Liver (tissue), 9 donors: Measurements from ENCODE around the gene CRLF1. TPM values are rescaled to one million over a fixed set of nuclear protein-coding genes. Genes with fewer than 3 reads are reported as not detected.

Experiments
- DNase-seq: peaks from one replicate; pipeline ENCODE4 v3.0.0-alpha.2; 2017; ENCODE audit warnings: low spot score
- H3K27ac ChIP-seq, 2 donors: one replicate each; pipeline ENCODE4 v1.7.0; 2013; ENCODE audit warnings: inconsistent platforms in 2 of 2, low read length in 2 of 2, control low read depth in 1 of 2, low read depth in 1 of 2, mild to moderate bottlenecking in 1 of 2
- H3K27me3 ChIP-seq, 4 donors: one replicate each; pipeline versions ENCODE4 v1.6.1 to v1.7.0; 2013; ENCODE audit warnings: low read length in 3 of 4, inconsistent platforms in 1 of 4, mild to moderate bottlenecking in 1 of 4, moderate library complexity in 1 of 4; ENCODE audit not compliant: control insufficient read depth in 4 of 4, insufficient read depth in 4 of 4
- H3K36me3 ChIP-seq, 4 donors: one replicate each; pipeline versions ENCODE4 v1.6.1 to v1.7.0; 2013; ENCODE audit warnings: low read length in 3 of 4, mild to moderate bottlenecking in 3 of 4, low read depth in 1 of 4, moderate library complexity in 1 of 4; ENCODE audit not compliant: control insufficient read depth in 4 of 4, insufficient read depth in 3 of 4
- H3K4me1 ChIP-seq, 4 donors: one replicate each; pipeline versions ENCODE4 v1.6.1 to v1.7.0; 2013; ENCODE audit warnings: low read length in 3 of 4, mild to moderate bottlenecking in 3 of 4, moderate library complexity in 1 of 4; ENCODE audit not compliant: control insufficient read depth in 4 of 4, insufficient read depth in 4 of 4
- H3K4me3 ChIP-seq, 3 donors: one replicate each; pipeline versions ENCODE4 v1.6.1 to v1.7.0; 2013; ENCODE audit warnings: low read length in 3 of 3, control low read depth in 1 of 3, low read depth in 1 of 3, mild to moderate bottlenecking in 1 of 3
- H3K9ac ChIP-seq, 2 donors: one replicate each; pipeline ENCODE4 v1.7.0; 2013; ENCODE audit warnings: low read length in 2 of 2, mild to moderate bottlenecking in 2 of 2, moderate library complexity in 2 of 2, control low read depth in 1 of 2, low read depth in 1 of 2
- H3K9me3 ChIP-seq, 4 donors: one replicate each; pipeline versions ENCODE4 v1.6.1 to v1.7.0; 2013; ENCODE audit warnings: low read length in 3 of 4; ENCODE audit not compliant: control insufficient read depth in 4 of 4
- ATF3 ChIP-seq: IDR thresholded peaks from 2 replicates; pipeline ENCODE4 v1.6.1; 2016; ENCODE audit warnings: antibody characterized with exemption
- CTCF ChIP-seq: fragments of 150-350 bp; IDR thresholded peaks from 2 replicates; pipeline ENCODE4 v1.5.1; 2017; ENCODE audit warnings: improper control_type of control experiment, low read depth, low read length; ENCODE audit not compliant: missing input control
- EGR1 ChIP-seq, 2 donors: IDR thresholded peaks; 2 replicates each; pipeline ENCODE4 v1.6.1; 2016 to 2018; ENCODE audit warnings: antibody characterized with exemption in 2 of 2, low read depth in 2 of 2
- FOXA1 ChIP-seq: IDR thresholded peaks from 2 replicates; pipeline ENCODE4 v1.6.1; 2016; ENCODE audit warnings: antibody characterized with exemption
- FOXA2 ChIP-seq: IDR thresholded peaks from 2 replicates; pipeline ENCODE4 v1.6.1; 2016; ENCODE audit warnings: antibody characterized with exemption
- GABPA ChIP-seq, 2 donors: IDR thresholded peaks in 1 of 2; conservative IDR thresholded peaks in 1 of 2; 2 replicates each; pipeline ENCODE4 v1.6.1; 2016; ENCODE audit warnings: antibody characterized with exemption in 2 of 2, mild to moderate bottlenecking in 1 of 2, moderate library complexity in 1 of 2
- HNF4A ChIP-seq, 2 donors: conservative IDR thresholded peaks; 2 replicates each; pipeline ENCODE4 v1.6.1; 2016; ENCODE audit warnings: antibody characterized with exemption in 2 of 2, mild to moderate bottlenecking in 2 of 2
- HNF4G ChIP-seq: IDR thresholded peaks from 2 replicates; pipeline ENCODE4 v1.6.1; 2016; ENCODE audit warnings: antibody characterized with exemption
- JUND ChIP-seq, 2 donors: IDR thresholded peaks; 2 replicates each; pipeline ENCODE4 v1.6.1; 2016; ENCODE audit warnings: antibody characterized with exemption in 2 of 2
- MAX ChIP-seq: IDR thresholded peaks from 2 replicates; pipeline ENCODE4 v1.6.1; 2016; ENCODE audit warnings: antibody characterized with exemption
- NR2F2 ChIP-seq: IDR thresholded peaks from 2 replicates; pipeline ENCODE4 v1.6.1; 2016; ENCODE audit warnings: antibody characterized with exemption
- RAD21 ChIP-seq, 2 donors: IDR thresholded peaks; 2 replicates each; pipeline ENCODE4 v1.6.1; 2016; ENCODE audit warnings: antibody characterized with exemption in 2 of 2, mild to moderate bottlenecking in 2 of 2
- REST ChIP-seq: IDR thresholded peaks from 2 replicates; pipeline ENCODE4 v1.6.1; 2016; ENCODE audit warnings: antibody characterized with exemption, mild to moderate bottlenecking
- RXRA ChIP-seq, 2 donors: IDR thresholded peaks; 2 replicates each; pipeline ENCODE4 v1.6.1; 2017 to 2018; ENCODE audit warnings: antibody characterized with exemption in 2 of 2, mild to moderate bottlenecking in 1 of 2
- SP1 ChIP-seq: IDR thresholded peaks from 2 replicates; pipeline ENCODE4 v1.6.1; 2018; ENCODE audit warnings: antibody characterized with exemption, mild to moderate bottlenecking
- TAF1 ChIP-seq: conservative IDR thresholded peaks from 2 replicates; pipeline ENCODE4 v1.6.1; 2016; ENCODE audit warnings: antibody characterized with exemption, mild to moderate bottlenecking
- YY1 ChIP-seq: IDR thresholded peaks from 2 replicates; pipeline ENCODE4 v1.6.1; 2016; ENCODE audit warnings: antibody characterized with exemption, mild to moderate bottlenecking
- ZBTB33 ChIP-seq: IDR thresholded peaks from 2 replicates; pipeline ENCODE4 v1.6.1; 2016; ENCODE audit warnings: antibody characterized with exemption
- whole genome bisulfite sequencing: extraction: QIAGEN DNeasy Blood & Tissue Kit; methylation state at CpG from one replicate; pipeline ENCODE4 v1.1.7; 2013; 5-methylcytosine and 5-hydroxymethylcytosine counted together
- polyA plus RNA-seq, 2 donors: library from polyadenylated mRNA; stranded (reverse) in 1 of 2; unstranded in 1 of 2; fragments of 200-250 nt in 1 of 2; fragments of >200 nt in 1 of 2; fragmentation: Nextera tagmentation in 1 of 2; extraction: Ambion mirVana in 1 of 2; gene quantifications; one replicate each; pipeline versions ENCODE4 v1.2.1 to v1.2.3, GENCODE V29; 2013 to 2015
- total RNA-seq, 2 donors: library from RNA; depleted of rRNA; stranded (reverse); fragments of >200 nt; gene quantifications; one replicate each; pipeline ENCODE4 v1.2.3, GENCODE V29; 2014
- donor health status: healthy.
- donor health status: healthy.
- donor health status: healthy.
- donor health status: healthy.
- donor health status: healthy.

CRLF1 gene
- total and polyA plus RNA-seq, 4 donors: 0.49 to 1.9 (median 1.6) TPM; not detected in 1

GRCh38 chr19:18610556-18611326, 4.1 kb upstream of the CRLF1 start:
- WGBS: 5% methylated on average over 45 of the region's 45 CpGs
- Histone ChIP-seq H3K27me3 (peaks cover 1 to 18% (median 14%) of the 10 kb centered on the region in 4 donors), H3K4me1 (peaks cover 0 to 19% (median 7%) of the 10 kb centered on the region in 4 donors), H3K9me3 (no peaks in the 10 kb centered on the region), H3K36me3 (no peaks in the 10 kb centered on the region), H3K9ac (no peak overlapping the region), H3K4me3 (no peak overlapping the region), H3K27ac (no peak overlapping the region)
- no peak for DNase-seq
- TF ChIP-seq YY1 (no peak), RAD21 (IDR thresholded peaks at IDR 0.05) (no peak), FOXA2 (no peak), RXRA (IDR thresholded peaks at IDR 0.05) (no peak), HNF4A (conservative IDR thresholded peaks at IDR 0.05) (no peak), MAX (no peak), NR2F2 (no peak), CTCF (no peak), JUND (IDR thresholded peaks at IDR 0.05) (no peak), REST (no peak), TAF1 (no peak), GABPA (IDR thresholded peaks at IDR 0.05 in 1 of 2, conservative IDR thresholded peaks at IDR 0.05 in 1 of 2) (no peak), SP1 (no peak), HNF4G (no peak), ZBTB33 (no peak), FOXA1 (no peak), EGR1 (IDR thresholded peaks at IDR 0.05; ENCODE audit: low read depth in 2 of 2) (no peak), ATF3 (no peak)
